Gastrocnemius medialis (tissue), 4 donors: Measurements from ENCODE around the gene SERTAD4. TPM values are rescaled to one million over a fixed set of nuclear protein-coding genes. Genes with fewer than 3 reads are reported as not detected.
A peak's percentile ranks its signal among the peaks of the same experiment; 100 is the strongest.

Experiments
- ATAC-seq, 2 donors: fragments of 150-250 bp; one replicate each; pipeline ENCODE4 v1.9.1; 2016
- DNase-seq, 2 donors: peaks; one replicate each; pipeline ENCODE4 v3.0.0-alpha.2; 2019
- H3K27ac ChIP-seq, 4 donors: fragments of 200-600 bp; sonication (generic); 1 replicate in 1 of 4; 2 replicates in 3 of 4; pipeline ENCODE4 v1.5.1; 2016 to 2018; ENCODE audit warnings: mild to moderate bottlenecking in 2 of 4, moderate library complexity in 1 of 4
- H3K27me3 ChIP-seq, 3 donors: fragments of 200-600 bp; sonication (generic) in 2 of 3; 1 replicate in 1 of 3; 2 replicates in 2 of 3; pipeline versions ENCODE4 v1.5.1 to v1.6.0; 2016 to 2019; ENCODE audit warnings: mild to moderate bottlenecking in 1 of 3, moderate library complexity in 1 of 3
- H3K36me3 ChIP-seq, 2 donors: fragments of 200-600 bp; sonication (generic) in 1 of 2; one replicate each; pipeline ENCODE4 v1.5.1; 2017 to 2018
- H3K4me1 ChIP-seq, 2 donors: fragments of 200-600 bp; sonication (generic) in 1 of 2; one replicate each; pipeline ENCODE4 v1.5.1; 2016 to 2017; ENCODE audit warnings: mild to moderate bottlenecking in 2 of 2
- H3K4me3 ChIP-seq, 4 donors: fragments of 200-600 bp; sonication (generic) in 3 of 4; 1 replicate in 1 of 4; 2 replicates in 3 of 4; pipeline ENCODE4 v1.5.1; 2016 to 2019; ENCODE audit warnings: mild to moderate bottlenecking in 2 of 4
- H3K9me3 ChIP-seq, 3 donors: fragments of 200-600 bp; sonication (generic) in 2 of 3; 1 replicate in 1 of 3; 2 replicates in 2 of 3; pipeline ENCODE4 v1.5.1; 2016 to 2019
- CTCF ChIP-seq, 5 experiments: fragments of 450-650 bp in 3 of 5; fragments of 200-600 bp in 2 of 5; sonication (generic) in 2 of 5; IDR thresholded peaks in 4 of 5; conservative IDR thresholded peaks in 1 of 5; 1 replicate in 4 of 5; 2 replicates in 1 of 5; pipeline ENCODE4 v1.5.1; 2016 to 2019; ENCODE audit warnings: antibody characterized with exemption in 5 of 5, mild to moderate bottlenecking in 3 of 5, moderate library complexity in 3 of 5
- POLR2A ChIP-seq, 2 donors: fragments of 450-650 bp; IDR thresholded peaks; one replicate each; pipeline ENCODE4 v1.6.1; 2017; ENCODE audit warnings: antibody characterized with exemption in 2 of 2, mild to moderate bottlenecking in 2 of 2, moderate library complexity in 2 of 2
- in situ Hi-C, 4 donors: fragments of 200-750 bp; cut with MboI; loops; one replicate each; pipeline versions ENCODE4 v1.15.0 to v1.8.0; 2017; ENCODE audit warnings: low sequenced_read_pairs in 4 of 4
- intact Hi-C: fragments of 100-400 bp; cut with DNase I; formaldehyde crosslinking; loops from one replicate; pipeline ENCODE4 v1.15.1; 2023; ENCODE audit warnings: low total_unique reads
- total RNA-seq, 4 donors: library from RNA; depleted of rRNA; stranded (reverse); fragments of >200 nt; gene quantifications; one replicate each; pipeline versions ENCODE4 v1.1.0 to v1.2.3, GENCODE V29; 2016

SERTAD4 gene
- total RNA-seq, 4 donors from 2014 or later = 0.10 to 0.41 (median 0.16) TPM; not detected in 1

- Histone ChIP-seq H3K36me3 (no peaks in the 10 kb centered on the region), H3K27ac (no peak overlapping the region), H3K4me3 (no peak overlapping the region), H3K9me3 (no peaks in the 10 kb centered on the region), H3K4me1 (peaks cover 0 to 3% of the 10 kb centered on the region in 2 donors), H3K27me3 (no peaks in the 10 kb centered on the region)
- intact Hi-C loops (no loop called here), in situ Hi-C loops (no loop called here)
- DNase-seq (no peak), ATAC-seq (peak in 1 of 2 donors; percentile 33)
- TF ChIP-seq CTCF (IDR thresholded peaks at IDR 0.05 in 4 of 5, conservative IDR thresholded peaks at IDR 0.05 in 1 of 5) = no peak
- no peak for TF ChIP-seq POLR2A (IDR thresholded peaks at IDR 0.05)
Observed at GRCh38 chr1:210259561-210259960, 27.0 kb downstream of the SERTAD4 start.

- Histone ChIP-seq H3K4me1 (peaks cover 0 to 3% of the 10 kb centered on the region in 2 donors), H3K36me3 (no peaks in the 10 kb centered on the region), H3K27ac (no peak overlapping the region), H3K4me3 (no peak overlapping the region), H3K9me3 (no peaks in the 10 kb centered on the region), H3K27me3 (no peaks in the 10 kb centered on the region)
- intact Hi-C loops (no loop called here), in situ Hi-C loops (no loop called here)
- TF ChIP-seq CTCF (IDR thresholded peaks at IDR 0.05 in 4 of 5, conservative IDR thresholded peaks at IDR 0.05 in 1 of 5) = no peak
- no peak for TF ChIP-seq POLR2A (IDR thresholded peaks at IDR 0.05)
- no peak for DNase-seq
- no peak for ATAC-seq
Observed at GRCh38 chr1:210260096-210260495, 27.5 kb downstream of the SERTAD4 start.

- intact Hi-C loops = no loop called here
- no peak for DNase-seq
Observed at GRCh38 chr1:210262167-210262896, 29.7 kb downstream of the SERTAD4 start.

GRCh38 chr1:210262897-210263272, 30.3 kb downstream of the SERTAD4 start:
- Histone ChIP-seq H3K4me1 (peaks cover 0 to 3% of the 10 kb centered on the region in 2 donors), H3K27me3 (no peaks in the 10 kb centered on the region), H3K4me3 (no peak overlapping the region), H3K36me3 (no peaks in the 10 kb centered on the region), H3K27ac (no peak overlapping the region), H3K9me3 (no peaks in the 10 kb centered on the region)
- TF ChIP-seq POLR2A (IDR thresholded peaks at IDR 0.05) (no peak), CTCF (IDR thresholded peaks at IDR 0.05 in 4 of 5, conservative IDR thresholded peaks at IDR 0.05 in 1 of 5) (no peak)
- DNase-seq (no peak), ATAC-seq (no peak)
- in situ Hi-C loops (no loop called here), intact Hi-C loops (no loop called here)

More at GRCh38 chr1:210262167-210262896, 29.7 kb downstream of the SERTAD4 start:
- no peaks in the 10 kb centered on the region for H3K36me3 ChIP-seq
- ATAC-seq = no peak
- H3K27ac ChIP-seq = no peak overlapping the region
- no peak for TF ChIP-seq CTCF (IDR thresholded peaks at IDR 0.05 in 4 of 5, conservative IDR thresholded peaks at IDR 0.05 in 1 of 5)
- no peak for TF ChIP-seq POLR2A (IDR thresholded peaks at IDR 0.05)
- in situ Hi-C loops = no loop called here
- H3K4me1 ChIP-seq = peaks cover 0 to 3% of the 10 kb centered on the region in 2 donors
- no peak overlapping the region for H3K4me3 ChIP-seq
- H3K9me3 ChIP-seq = no peaks in the 10 kb centered on the region
- H3K27me3 ChIP-seq = no peaks in the 10 kb centered on the region
